ENCODE measurements around the gene TSC22D2.

- no peak for TF ChIP-seq CTCF (IDR thresholded peaks at IDR 0.05)
- no peak for TF ChIP-seq POLR2A (IDR thresholded peaks at IDR 0.05)
These were observed 100.3 kb downstream of the TSC22D2 start for GRCh38 chr3:150508401-150508800.
